A673 (cell line): ENCODE data around the gene STXBP2.

Source experiments
- EZH2 ChIP-seq: fragments of 200-600 bp; sonication (generic); IDR thresholded peaks from 2 replicates; pipeline ENCODE4 v1.6.1; 2017; ENCODE audit warnings: borderline replicate concordance, low read depth, mild to moderate bottlenecking, mixed read lengths, antibody characterized with exemption, low read length; ENCODE audit not compliant: poor library complexity, severe bottlenecking
- TF ChIP-seq, protein P1 (sequence below): fragments of 300-800, 200-600 bp; sonication (generic); conservative IDR thresholded peaks from 2 replicates; pipeline ENCODE4 v1.5.1; 2017; ENCODE audit warnings: low read depth, mild to moderate bottlenecking, antibody characterized with exemption, low read length, moderate library complexity, mixed read lengths

DNA sequence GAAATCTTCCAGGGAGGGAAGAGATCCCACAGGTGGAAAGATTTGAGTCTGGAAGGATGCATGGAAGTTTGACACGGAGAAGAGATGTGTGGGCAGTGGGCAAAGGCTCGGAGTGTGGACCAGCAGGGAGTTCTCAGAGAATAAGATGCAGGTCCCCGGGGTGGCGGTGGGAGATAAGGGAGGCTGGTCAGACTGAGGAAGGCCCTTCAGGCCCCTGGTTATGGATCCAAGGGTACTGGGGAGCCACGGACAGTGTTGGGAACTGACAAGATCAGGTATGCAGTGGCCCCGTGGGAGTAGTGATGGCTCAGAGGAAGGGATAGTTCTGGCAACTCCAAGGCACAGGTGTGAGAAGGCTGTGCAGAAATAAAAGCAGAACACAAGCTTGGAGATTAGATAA lies 38.7 kb upstream of the STXBP2 start:
- TF ChIP-seq, protein P1, sequence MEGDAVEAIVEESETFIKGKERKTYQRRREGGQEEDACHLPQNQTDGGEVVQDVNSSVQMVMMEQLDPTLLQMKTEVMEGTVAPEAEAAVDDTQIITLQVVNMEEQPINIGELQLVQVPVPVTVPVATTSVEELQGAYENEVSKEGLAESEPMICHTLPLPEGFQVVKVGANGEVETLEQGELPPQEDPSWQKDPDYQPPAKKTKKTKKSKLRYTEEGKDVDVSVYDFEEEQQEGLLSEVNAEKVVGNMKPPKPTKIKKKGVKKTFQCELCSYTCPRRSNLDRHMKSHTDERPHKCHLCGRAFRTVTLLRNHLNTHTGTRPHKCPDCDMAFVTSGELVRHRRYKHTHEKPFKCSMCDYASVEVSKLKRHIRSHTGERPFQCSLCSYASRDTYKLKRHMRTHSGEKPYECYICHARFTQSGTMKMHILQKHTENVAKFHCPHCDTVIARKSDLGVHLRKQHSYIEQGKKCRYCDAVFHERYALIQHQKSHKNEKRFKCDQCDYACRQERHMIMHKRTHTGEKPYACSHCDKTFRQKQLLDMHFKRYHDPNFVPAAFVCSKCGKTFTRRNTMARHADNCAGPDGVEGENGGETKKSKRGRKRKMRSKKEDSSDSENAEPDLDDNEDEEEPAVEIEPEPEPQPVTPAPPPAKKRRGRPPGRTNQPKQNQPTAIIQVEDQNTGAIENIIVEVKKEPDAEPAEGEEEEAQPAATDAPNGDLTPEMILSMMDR, result no peak
- TF ChIP-seq EZH2, result no peak
